Glutamatergic neuron (in vitro differentiated cells): ENCODE results near the gene GATAD1. TPM values are rescaled to one million over a fixed set of nuclear protein-coding genes. Genes with fewer than 3 reads are reported as not detected.
A peak's percentile ranks its signal among the peaks of the same experiment; 100 is the strongest.

Experiments
- DNase-seq: peaks from one replicate; pipeline ENCODE4 v3.0.0; 2022
- H3K27ac Mint-ChIP-seq: one replicate; pipeline ENCODE4 v1.8.0; 2020; ENCODE audit warnings: mild to moderate bottlenecking, mixed read lengths, inconsistent platforms; ENCODE audit not compliant: unreplicated experiment
- H3K27me3 Mint-ChIP-seq: one replicate; pipeline ENCODE4 v1.8.0; 2020; ENCODE audit warnings: mild to moderate bottlenecking, moderate library complexity, mixed read lengths, inconsistent platforms; ENCODE audit not compliant: unreplicated experiment
- H3K36me3 Mint-ChIP-seq: one replicate; pipeline ENCODE4 v1.8.0; 2020; ENCODE audit warnings: mild to moderate bottlenecking, mixed read lengths, inconsistent platforms; ENCODE audit not compliant: unreplicated experiment
- H3K4me1 Mint-ChIP-seq: one replicate; pipeline ENCODE4 v1.8.0; 2020; ENCODE audit warnings: mild to moderate bottlenecking, low read depth, mixed read lengths, inconsistent platforms; ENCODE audit not compliant: unreplicated experiment
- H3K4me3 Mint-ChIP-seq: one replicate; pipeline ENCODE4 v1.8.0; 2020; ENCODE audit warnings: mild to moderate bottlenecking, mixed read lengths, inconsistent platforms; ENCODE audit not compliant: unreplicated experiment
- H3K9me3 Mint-ChIP-seq: one replicate; pipeline ENCODE4 v1.8.0; 2020; ENCODE audit warnings: mild to moderate bottlenecking, moderate library complexity, mixed read lengths, inconsistent platforms; ENCODE audit not compliant: unreplicated experiment
- total RNA-seq: library from RNA; stranded (reverse); fragmentation: NEBNext Ultra II Directional; extraction: Animal tissue kit (Norgen Biotek cat#: 25700); gene quantifications from one replicate; pipeline ENCODE4 v1.2.1, GENCODE V29; 2021; ENCODE audit not compliant: unreplicated experiment
- TF ChIP-seq, protein P1 (sequence below): fragments of 200-600 bp; sonication (generic); IDR thresholded peaks from one replicate; pipeline ENCODE4 v1.5.0; 2021; ENCODE audit not compliant: partially characterized antibody, unreplicated experiment

Gene GATAD1
- total RNA-seq, 1 donor from 2014 or later = 20.3 TPM

DNA sequence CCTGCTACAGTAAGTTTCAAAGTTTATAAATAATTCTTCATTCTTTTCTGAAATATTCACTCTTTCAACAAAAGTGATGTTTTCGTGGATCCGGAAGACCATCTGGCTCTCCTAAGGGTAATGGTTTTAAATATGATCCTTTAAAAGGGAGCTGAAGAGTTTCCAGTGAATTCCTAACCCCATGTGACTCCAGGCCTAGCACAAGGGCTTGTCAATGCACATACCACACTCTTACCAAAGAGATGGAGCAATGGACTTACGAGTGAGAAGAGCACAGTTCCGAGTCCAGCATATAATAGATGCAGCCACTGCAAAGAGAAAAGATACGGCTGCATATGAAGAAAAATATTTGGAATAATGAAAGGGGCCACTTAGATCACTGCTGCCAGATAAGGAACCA lies 32.1 kb upstream of the GATAD1 start:
- no peak overlapping the region for H3K27ac Mint-ChIP-seq
- H3K4me1 Mint-ChIP-seq = no peaks in the 10 kb centered on the region
- H3K36me3 Mint-ChIP-seq = no peaks in the 10 kb centered on the region
- H3K4me3 Mint-ChIP-seq = no peak overlapping the region
- TF ChIP-seq, protein P1, sequence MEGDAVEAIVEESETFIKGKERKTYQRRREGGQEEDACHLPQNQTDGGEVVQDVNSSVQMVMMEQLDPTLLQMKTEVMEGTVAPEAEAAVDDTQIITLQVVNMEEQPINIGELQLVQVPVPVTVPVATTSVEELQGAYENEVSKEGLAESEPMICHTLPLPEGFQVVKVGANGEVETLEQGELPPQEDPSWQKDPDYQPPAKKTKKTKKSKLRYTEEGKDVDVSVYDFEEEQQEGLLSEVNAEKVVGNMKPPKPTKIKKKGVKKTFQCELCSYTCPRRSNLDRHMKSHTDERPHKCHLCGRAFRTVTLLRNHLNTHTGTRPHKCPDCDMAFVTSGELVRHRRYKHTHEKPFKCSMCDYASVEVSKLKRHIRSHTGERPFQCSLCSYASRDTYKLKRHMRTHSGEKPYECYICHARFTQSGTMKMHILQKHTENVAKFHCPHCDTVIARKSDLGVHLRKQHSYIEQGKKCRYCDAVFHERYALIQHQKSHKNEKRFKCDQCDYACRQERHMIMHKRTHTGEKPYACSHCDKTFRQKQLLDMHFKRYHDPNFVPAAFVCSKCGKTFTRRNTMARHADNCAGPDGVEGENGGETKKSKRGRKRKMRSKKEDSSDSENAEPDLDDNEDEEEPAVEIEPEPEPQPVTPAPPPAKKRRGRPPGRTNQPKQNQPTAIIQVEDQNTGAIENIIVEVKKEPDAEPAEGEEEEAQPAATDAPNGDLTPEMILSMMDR = no peak
- H3K9me3 Mint-ChIP-seq = no peaks in the 10 kb centered on the region
- DNase-seq = no peak
- H3K27me3 Mint-ChIP-seq = no peaks in the 10 kb centered on the region

DNA sequence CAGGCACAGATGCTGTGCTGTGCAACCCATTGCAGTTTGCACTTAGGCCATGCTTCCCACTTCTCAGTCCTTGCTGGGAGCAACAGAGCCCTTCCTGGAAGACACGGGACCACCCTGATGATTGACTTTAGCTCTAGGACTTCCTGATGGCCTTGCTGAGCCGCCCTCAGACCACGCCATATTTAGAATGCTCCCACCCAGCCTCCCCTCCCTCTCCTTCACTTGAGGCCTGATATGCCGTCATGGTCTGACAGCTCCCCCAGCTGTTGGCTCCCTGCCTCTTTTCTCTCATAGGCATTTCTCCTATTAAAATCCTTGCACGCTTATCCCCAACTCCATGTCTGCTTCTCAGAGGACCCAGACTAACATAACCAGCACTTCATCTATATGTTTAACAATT lies 29.4 kb upstream of the GATAD1 start:
- Mint-ChIP-seq H3K27me3 (no peaks in the 10 kb centered on the region), H3K4me3 (no peak overlapping the region), H3K9me3 (no peaks in the 10 kb centered on the region), H3K4me1 (no peaks in the 10 kb centered on the region), H3K27ac (no peak overlapping the region), H3K36me3 (no peaks in the 10 kb centered on the region)
- TF ChIP-seq, protein P1 = no peak
- DNase-seq = no peak

DNA sequence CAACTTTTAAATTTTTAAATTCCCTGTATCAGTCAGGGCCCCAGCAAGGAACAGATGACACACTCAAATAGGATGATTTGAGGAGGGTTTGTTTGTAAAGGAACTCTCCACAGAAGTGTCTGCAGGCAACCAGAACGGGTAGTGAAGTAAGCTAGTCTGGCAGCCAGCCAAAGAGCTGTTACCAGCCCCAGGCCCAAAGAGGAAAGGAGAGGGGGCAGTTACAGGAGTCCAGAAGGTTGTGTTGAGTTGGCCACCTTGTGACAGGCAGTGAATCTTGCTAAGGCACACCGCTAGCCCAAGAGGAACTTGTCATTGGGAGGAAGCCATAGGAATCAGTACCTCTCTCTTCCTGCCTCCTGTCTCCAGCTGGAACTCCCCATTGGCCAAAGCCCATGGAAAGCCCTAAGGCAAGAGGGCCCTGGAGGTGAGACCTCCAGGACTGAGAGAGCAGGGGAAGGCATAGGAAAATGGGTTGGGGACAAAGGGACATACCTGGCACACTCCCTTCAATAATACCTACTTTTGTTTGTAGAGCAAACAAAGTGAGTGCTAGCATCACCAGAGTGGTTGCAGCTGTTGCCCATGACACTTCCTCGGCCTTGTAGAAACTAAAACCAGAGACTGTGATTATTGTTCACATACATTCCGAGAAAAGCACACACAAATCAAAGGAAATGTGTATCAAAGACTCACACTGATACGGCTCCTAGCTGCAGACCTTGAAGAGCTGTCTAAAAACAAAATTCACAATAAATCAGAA lies 25.4 kb upstream of the GATAD1 start:
- H3K27me3 Mint-ChIP-seq = no peaks in the 10 kb centered on the region
- DNase-seq = no peak
- H3K27ac Mint-ChIP-seq = no peak overlapping the region
- H3K36me3 Mint-ChIP-seq = no peaks in the 10 kb centered on the region
- peaks cover 1% of the 10 kb centered on the region for H3K9me3 Mint-ChIP-seq
- H3K4me3 Mint-ChIP-seq = no peak overlapping the region
- H3K4me1 Mint-ChIP-seq = no peaks in the 10 kb centered on the region
- TF ChIP-seq, protein P1 = no peak

DNA sequence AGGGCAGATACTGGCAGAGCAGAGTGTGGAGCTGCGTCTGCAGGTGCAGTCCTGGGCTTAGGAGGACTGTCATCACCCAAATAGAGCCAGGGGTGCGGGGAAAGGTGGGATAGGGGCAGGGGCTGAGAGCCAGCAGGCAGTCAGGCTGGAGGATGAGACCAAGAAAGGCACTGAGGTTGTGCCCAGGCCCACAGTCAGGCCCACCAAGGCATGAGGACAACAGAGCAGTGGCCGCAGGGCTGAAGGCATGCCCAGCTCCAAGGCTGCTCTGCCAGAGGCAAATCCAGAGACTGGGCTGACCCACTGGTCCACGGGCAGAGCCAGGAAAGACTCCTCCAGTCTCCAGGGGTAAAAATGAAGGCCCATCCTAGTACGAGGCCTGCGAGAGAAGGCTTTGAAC lies 24.4 kb upstream of the GATAD1 start:
- Mint-ChIP-seq H3K27ac (no peak overlapping the region), H3K4me3 (no peak overlapping the region), H3K36me3 (no peaks in the 10 kb centered on the region), H3K27me3 (no peaks in the 10 kb centered on the region), H3K9me3 (peaks cover 1% of the 10 kb centered on the region), H3K4me1 (no peaks in the 10 kb centered on the region)
- TF ChIP-seq, protein P1 = no peak
- no peak for DNase-seq

DNA sequence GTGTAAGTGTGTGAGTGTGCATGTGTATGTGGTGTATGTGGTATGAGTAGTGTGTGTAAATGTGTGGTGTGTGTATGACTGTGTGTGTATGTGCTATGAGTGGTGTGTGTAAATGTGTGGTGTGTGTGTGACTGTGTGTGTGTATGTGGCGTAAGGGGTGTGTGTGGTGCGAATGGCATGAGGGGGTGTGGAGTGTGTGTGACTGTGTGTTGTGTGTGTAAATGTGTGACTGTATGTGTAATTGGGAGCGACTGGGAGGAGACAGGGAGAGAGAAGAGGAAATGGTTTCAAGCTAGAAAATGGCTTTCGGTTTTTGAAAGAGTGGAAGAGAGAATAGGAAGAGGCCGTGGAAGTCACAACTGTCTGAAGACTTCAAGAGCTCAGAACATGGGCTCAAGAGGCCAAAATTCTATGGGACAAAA lies 23.6 kb upstream of the GATAD1 start:
- Mint-ChIP-seq H3K4me1 (no peaks in the 10 kb centered on the region), H3K4me3 (peak overlapping the region; percentile 71), H3K36me3 (no peaks in the 10 kb centered on the region), H3K27me3 (peaks cover 2% of the 10 kb centered on the region), H3K9me3 (peaks cover 1% of the 10 kb centered on the region), H3K27ac (peak overlapping the region; percentile 2)
- TF ChIP-seq, protein P1 = no peak
- no peak for DNase-seq
